Fibroblast of skin of left quadriceps (primary cell): ENCODE data around the gene CD7.
"Not testable (repeated sequence)": the region's sequence is repeated elsewhere in the genome, so short reads cannot be mapped to it uniquely, and the experiment has no call there.

Experiments used
- DNase-seq, 2 experiments: peaks; one replicate each; pipeline ENCODE4 v3.0.0-alpha.2; 2013; ENCODE audit warnings: low read depth in 2 of 2

CD7 gene

DNA sequence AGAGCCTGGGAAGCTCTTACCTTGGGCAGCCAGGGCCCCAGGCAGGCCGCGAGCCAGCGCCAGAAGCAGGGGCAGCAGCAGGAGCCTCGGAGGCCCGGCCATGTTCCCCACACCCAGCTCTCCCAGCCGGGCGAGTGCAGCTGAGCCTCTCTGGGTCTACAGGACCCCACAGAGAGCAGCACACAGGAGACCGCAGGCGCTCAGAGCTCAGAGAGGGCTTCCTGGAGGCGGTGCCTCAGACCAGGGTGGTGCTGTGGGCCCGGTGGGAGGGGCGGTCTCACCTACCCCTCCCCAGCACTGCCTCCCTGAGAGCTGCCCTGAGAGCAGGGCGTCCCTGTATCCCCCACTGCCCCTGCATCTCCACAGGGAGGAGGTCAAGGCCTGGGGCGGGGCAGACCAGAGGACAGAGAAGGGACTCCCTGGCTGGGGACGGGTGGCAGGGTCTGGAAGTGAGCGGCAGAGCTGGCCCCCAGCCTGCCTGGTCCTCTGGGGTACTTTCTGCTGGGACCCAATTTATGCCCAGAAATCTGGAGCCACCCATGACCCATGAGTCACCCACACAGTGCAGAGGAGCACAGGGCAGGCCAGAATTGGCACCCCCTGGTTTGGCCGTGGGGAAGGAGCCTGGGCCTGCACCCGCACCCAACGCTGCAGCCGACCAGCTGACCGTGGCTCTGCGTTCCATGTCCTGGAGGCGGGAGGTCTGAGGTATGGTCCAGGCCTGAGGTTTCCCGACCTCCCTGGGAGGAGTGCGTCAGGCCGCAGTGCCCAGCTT lies at the start of gene CD7:
Gene CD7 (minus strand): TSS at position 215 of the 775 bp plus-strand sequence. CDS start 113 bp downstream, at position 102.
- DNase-seq = no peak

DNA sequence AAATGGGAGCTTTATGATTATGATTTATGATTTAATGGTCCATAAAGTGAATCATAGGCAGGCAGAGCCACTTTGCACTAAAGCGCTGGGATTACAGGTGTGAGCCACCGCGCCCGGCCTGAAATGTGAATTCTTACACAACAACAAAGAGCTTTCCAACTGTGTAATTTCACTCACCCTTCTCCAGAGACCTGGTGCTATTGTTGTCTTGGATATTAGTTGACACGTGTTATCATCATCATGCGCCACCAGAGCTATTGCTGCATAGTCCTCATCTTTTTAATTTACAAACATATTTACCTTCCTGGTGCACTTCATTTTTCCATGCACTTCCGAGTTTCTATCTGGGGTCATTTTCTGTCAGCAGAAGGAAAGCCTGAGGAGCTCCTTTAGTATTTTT lies 49.3 kb upstream of the CD7 start:
- no peak for DNase-seq

DNA sequence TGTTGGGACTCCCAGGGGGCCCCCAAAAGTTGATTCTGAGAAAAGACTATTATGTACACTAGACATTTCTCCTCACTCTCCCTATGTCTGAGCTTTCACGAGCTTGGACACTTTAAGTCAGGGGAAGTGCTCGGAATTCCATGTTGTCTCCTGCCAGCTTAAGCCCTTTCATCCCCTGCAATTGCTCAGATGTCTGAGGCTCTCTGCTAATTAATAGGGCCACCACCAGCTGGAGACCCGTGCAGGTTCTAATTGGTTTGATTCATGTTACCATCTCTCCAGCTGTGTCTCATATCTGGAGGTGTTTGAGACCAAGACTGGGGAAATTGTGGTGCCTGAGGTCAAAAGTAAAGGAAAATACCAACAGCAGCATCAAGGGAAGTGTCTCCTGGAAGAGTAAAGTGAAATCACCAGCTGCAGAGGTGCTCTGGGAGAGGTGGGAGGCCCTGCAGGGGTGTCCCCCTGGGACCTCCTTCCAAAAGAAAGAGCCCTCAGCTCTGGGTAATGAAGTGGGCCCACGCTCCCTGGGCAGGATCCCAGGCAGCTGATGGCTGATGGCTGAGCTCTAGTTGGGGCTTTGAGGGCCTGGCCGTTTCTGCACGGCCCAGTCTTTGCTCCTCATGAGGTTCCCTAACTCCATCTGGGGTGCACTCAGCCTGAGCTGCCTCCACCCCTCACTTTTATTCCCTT lies 48.3 kb upstream of the CD7 start:
- no peak for DNase-seq

DNA sequence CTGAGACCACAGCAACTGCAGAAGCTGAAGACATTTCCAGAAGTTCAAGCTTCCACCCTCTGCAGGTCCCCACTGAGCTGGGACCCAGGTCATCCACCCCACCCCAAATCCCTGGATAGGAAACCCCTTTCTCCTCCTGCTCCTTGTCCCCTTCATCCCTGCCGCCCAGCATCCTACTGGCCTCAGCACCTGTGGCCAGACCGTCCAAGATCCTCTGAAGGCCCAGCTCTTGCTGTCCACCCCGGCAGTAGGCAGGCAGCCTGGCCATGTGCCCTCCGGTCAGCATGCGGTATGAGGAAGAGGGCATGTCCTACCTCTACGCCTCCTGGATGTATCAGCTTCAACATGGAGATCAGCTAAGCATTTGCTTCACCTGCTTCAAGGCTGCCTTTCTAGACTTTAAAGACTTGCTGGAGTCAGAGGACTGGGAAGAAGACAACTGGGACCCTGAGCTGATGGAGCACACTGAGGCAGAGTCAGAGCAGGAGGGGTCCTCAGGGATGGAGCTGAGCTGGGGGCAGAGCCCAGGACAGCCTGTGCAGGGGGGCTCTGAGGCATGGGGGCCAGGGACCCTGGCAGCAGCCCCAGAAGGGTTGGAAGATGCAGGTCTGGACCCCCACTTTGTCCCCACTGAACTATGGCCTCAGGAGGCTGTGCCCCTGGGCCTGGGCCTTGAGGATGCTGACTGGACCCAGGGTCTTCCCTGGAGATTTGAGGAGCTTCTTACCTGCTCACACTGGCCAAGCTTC lies 44.7 kb upstream of the CD7 start:
- no peak for DNase-seq

DNA sequence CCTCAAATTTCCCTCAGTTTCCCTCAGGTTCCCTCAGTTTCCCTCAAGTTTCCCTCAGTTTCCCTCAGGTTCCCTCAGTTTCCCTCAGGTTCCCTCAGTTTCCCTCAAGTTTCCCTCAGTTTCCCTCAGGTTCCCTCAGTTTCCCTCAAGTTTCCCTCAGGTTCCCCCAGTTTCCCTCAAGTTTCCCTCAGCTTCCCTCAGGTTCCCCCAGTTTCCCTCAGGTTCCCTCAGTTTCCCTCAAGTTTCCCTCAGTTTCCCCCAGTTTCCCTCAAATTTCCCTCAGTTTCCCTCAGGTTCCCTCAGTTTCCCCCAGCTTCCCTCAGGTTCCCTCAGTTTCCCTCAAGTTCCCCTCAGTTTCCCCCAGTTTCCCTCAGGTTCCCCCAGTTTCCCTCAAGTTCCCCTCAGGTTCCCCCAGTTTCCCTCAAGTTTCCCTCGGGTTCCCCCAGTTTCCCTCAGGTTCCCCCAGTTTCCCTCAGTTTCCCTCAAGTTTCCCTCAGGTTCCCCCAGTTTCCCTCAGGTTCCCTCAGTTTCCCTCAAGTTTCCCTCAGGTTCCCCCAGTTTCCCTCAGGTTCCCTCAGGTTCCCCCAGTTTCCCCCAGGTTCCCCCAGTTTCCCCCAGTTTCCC lies 42.2 kb upstream of the CD7 start:
- not testable (repeated sequence) for DNase-seq

DNA sequence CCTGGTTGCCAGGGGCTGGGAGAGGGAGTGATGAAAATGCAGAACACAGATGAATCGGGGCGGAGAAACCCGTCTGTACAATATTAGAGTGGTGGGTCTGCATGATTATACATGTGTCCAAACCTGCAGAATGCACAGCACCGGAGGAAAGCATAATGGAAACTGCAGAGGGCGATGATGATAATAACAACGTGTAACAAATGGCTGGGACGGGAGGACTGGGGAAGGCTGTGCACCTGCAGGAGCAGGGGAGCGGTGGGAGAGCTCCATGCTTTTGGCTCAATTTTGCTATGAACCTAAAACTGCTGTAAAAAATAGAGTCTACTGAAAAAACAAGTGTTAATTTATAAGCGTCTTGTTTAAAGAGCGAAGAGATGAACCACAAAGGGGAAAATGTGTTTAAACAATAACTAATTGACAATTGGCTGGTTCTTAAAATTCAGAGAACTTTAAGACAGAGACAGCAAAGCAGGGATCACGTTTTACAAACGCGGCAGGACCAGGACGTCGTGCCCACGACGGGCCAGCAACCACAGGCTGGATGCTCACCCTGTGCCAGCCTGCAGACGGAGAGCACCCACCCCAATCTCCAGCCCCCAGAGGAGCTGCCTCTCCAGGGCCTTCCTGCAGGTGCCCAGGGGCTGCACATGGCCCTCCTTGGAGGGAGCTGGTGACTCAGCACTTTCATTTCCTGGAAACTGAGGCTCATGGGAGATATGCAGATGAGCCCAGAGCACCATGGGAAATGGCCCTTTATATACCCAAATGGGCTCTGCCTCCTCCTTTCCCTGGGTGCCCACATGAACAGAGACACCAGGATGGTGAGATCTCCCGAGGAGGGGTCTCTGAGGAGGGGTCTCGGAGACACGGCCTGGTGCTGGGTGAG lies 41.3 kb upstream of the CD7 start, which contains the start of gene TEX19:
Gene TEX19 (plus strand): TSS at position 783 of the 886 bp plus-strand sequence. CDS start 2,904 bp downstream, outside the sequence.
- DNase-seq = no peak

DNA sequence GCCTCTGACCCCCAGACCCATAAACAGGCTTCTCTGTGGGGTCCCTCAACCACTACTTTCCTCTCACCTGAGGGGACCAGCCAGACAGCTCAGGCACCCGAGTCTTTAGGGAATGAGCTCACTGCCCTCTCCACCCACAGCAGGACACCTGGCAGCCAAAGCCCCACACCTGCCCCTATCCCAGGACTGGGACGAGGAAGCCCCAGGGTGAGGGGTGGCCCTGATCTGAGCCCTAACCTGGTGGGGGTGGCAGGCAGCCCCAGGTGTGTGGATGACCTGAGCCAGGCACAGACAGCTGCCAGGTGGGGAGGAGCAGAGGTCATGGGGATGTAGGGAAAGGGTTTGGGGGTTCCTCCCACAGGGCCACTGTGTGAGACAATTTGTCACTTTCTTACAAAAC lies 40.0 kb upstream of the CD7 start:
- no peak for DNase-seq

DNA sequence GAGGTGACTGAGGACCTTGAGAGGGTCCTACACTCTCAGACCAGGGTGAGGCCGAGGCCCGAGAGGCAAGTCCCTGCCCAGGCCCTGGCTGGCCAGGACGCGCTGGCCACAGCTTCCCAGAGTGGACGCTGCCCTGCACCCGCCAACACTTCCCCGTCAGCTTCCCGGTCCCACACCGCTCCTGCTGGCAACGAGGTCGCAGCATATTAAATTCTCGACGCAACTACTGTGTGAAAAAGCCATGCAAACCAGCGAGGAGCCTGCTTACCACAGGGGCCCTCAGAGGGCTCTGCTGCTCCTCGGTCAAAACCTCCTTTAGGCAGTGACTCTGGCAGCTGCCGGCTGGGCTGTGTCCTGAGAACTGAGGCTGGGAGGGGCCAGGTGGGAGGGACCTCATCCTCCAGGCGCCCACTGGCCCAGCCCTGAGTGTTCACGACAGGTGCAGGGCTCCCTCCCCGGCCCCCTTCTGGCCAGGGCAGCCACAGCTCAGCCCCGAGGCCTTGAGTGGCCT lies 39.5 kb upstream of the CD7 start:
- no peak for DNase-seq

DNA sequence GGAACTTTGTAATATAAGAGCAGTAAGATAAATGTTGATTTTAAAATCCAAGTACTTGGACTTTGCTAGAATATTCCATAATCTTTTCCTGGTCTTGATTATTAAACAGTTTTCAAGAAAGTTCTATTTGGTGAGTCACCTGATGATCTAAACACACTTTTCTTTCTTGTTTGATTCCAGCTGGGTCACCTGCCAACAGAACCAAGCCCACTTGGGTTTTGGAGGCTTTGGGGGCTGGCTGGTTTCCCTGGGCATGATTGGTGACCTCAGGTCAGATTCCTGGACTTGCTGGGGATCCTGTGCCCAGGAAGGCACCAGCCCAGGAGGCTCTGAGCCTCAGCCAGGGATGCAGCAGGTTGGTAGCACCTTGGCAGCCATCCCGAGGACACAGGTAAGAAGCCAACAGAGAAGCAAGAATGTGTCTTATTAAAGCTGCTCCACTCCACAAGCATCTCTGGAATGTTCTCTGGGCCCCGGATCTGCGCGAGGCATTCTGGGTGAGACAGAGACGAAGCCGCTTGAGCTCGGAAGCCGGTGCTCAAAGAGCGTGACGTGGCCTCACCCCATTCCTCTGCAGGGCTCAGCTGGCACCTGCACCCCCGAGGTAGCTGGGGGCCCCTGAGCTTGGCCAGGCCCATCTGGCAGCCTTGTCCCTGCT lies 38.5 kb upstream of the CD7 start:
- DNase-seq = no peak

DNA sequence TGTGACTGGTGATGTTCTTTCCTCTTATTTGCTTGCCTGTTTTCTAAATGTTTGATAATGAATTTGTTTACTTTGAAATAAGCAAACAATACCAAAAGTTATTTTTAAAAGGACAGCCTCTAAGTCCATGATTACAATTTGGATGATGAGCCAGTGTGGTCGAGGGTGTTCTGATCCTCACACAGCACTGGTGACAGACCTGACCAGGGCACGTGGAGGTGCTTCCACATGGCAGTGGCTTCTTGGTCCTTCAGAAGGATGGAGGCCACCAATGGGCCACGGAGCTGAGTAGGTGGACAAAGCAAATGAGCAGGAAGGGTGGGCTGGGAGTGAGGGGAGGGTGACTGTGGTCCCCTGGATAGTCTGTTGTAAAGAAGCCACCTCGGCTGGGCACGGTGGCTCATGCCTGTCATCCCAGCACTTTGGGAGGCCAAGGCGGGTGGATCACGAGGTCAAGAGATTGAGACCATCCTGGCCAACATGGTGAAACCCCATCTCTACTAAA lies 37.4 kb upstream of the CD7 start:
- no peak for DNase-seq

DNA sequence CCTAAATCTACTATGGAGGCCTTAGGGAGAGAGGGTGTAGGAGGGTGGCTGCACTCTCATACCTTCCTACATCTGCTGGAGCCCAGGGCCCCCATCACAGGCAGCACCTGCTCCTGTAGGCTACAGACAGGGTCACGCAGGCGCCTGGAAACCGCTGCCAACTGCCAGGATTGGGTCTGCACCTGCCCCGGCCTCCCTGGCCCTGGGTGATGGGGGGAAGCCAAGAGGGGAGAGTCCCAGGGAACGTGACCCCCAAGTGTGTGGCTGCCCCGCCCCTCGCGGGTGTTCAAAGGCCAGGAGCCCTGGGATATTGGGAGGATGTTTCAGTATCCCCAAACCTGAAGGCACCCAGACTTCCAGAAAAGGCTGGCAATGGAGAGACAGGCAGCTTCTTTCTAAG lies 36.1 kb upstream of the CD7 start:
- DNase-seq = no peak

DNA sequence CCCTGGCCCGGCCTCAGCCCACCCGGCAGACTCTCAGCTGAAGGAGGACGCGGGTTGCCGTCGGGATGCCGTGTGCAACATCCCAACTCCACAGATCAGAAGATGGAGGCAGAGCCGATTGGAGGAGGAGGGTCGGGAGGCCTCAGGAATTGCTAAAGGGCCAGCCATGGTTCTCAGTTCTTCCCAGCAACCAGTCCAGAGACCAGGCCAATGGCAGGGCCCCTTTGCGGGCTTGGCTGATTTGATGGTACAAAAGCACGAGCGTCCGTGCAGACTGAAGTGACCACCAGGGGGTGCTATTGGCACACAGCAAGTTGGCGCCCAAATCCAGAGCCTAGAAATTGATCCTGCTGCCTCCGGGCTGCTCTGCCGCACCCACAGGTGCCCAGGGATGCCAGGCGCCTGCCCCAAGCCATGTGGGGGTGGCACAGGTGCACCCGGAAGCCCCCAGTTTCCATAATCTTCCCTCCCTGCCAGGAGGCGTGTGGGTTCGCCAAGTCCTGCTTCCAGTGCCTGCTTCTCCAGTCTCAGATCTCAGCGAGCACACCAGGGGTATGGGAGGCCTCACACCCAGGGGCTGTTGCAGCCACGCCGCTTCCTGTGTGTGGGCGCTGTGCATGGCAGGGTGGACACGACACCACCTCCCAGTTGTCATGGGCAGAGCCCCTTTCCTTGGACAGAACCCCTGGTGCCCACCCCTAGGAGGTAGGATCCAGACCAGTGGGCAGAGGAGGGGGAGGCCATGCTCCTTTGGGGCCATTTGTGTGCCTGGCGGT lies 34.5 kb upstream of the CD7 start:
- DNase-seq = peak; percentile 52 to 56

DNA sequence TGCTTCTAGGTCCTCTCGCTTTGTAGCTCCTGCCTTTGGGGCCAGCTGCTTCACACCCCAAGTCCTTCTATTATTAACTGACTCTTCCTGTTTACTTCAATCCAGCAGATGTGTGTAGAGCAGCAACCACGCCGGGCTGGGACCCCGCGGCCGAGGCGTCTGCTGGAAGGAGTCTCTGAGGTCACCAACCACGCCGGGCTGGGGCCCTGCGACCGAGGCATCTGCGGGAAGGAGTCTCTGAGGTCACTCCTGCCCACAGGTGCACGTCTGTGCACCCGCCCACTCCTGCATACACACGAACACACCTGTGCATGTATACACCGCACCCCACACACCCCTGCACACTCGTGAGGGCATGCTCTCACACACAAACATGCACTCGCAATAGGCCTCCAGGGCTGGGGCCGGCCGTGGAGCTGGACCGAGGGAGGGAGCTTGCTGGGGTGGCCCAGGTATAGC lies 33.9 kb upstream of the CD7 start:
- no peak for DNase-seq

DNA sequence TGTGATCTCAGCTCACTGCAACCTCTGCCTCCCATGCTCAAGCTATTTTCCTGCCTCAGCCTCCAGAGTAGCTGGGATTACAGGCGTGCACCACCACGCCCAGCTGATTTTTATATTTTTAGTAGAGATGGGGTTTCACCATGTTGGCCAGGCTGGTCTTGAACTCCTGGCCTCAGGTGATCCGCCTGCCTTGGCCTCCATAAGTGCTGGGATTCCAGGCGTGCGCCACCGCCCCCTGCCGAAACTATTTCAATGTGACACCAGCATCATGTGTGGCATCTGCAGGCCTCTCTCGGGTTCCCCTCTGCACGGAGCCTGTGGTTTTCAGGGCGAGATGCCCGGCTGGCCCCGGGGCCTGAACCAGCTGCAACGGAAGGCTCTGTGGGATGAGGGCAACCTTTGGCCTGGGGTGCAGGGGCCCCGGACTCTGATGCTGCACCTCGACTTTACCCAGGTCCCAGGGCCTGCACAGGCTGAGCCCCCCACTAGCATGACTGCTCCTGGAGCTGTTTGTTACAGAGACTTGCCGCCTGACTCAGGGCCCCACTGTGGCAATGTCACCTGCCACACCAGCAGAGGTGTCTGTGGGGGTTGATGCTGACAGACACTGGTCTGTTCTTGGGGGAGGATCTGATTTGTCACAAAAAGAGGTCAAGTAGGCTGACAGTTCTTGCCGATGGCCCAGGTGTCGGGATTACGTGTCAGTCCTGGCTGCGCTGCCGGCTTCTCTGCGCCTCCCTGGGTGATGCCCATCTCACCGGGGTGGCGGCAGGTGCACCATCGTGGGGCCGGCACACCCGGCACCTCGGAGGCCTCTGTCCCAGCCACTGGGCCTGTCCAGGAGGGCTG lies 33.0 kb upstream of the CD7 start:
- DNase-seq = no peak

DNA sequence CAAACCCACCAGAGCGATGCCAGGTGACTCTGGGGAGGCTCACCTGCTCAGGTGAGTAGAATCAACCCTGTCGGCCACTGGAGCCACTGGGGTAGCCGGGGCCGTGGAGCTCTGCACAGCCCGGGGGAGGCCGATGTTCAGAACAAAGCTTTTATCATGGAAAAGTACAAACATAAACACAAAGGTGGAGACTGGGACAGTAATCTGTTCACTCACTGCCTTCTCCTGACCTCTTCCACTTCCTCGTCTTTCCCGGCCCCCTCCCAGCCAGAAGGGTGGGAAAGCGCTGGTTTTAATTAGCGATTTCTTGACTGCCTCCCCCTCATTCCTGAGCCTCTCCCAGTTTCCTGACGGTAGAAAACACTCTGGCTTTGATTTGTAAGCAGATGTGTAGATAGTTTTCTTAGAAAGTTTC lies 31.9 kb upstream of the CD7 start:
- peak; percentile 72 to 74 for DNase-seq

DNA sequence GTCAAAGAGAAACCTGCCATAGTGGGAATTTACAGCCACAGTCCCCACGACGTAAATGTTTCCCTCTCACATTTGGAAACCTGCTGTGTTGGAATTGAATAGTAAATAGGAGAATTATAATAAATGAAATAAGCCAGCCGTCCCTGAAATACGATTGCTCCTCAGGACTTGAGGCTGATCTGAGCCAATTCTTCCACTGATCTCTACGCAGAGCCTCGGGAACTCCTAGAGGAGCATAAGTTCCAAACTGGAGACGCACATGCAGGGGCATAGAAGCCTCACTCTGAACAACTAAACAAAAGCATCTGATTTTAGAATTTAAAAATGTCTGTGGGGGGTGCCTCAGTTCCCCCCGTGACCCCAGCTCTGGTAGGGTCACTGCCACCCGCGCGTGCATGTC lies 31.5 kb upstream of the CD7 start:
- DNase-seq = no peak

DNA sequence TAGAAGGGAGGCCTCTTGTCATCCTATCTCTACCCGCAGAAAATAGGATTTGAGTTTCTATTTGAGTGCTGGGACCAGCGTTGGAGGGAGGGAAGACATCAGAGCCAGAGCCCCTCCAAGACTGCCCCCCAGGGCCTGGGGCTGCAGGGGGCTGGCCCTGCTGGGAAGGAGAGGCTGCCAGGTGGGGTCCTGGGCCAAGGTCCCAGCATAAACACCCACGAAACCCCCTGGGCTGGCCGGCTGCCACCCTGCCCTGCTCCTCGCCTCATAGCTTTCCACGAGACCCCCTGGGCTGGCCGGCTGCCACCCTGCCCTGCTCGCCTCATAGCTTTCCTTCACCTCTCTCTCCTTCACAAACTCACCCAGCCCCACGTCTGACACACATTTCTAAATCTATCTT lies 31.0 kb upstream of the CD7 start:
- DNase-seq = no peak

DNA sequence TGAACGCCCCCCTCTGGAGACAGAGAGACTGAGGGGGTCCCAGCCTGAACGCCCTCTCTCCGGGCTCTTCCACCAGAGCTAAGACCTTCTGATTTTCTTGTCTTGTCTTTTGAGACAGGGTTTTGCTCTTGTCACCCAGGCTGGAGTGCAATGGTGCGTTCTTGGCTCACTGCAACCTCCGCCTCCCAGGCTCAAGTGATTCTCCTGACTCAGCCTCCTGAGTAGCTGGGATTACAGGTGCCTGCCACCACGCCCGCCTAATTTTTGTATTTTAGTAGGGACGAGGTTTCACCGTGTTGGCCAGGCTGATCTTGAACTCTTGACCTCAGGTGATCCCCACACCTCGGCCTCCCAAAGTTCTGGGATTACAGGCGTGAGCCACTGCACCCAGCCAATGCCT lies 30.6 kb upstream of the CD7 start:
- not testable (repeated sequence) for DNase-seq
